Upper lobe of right lung (tissue), 1 donor: ENCODE data around the gene SCCPDH. TPM values are rescaled to one million over a fixed set of nuclear protein-coding genes. Genes with fewer than 3 reads are reported as not detected.

Source experiments
- ATAC-seq: fragments of 200-7000 bp; cut with Tn5 transposase; one replicate; pipeline ENCODE4 v1.9.1; 2020; ENCODE audit warnings: mild to moderate bottlenecking, moderate library complexity
- DNase-seq: peaks from one replicate; pipeline ENCODE4 v3.0.0-alpha.2; 2020
- H3K27ac ChIP-seq: fragments of 200-600 bp; one replicate; pipeline ENCODE4 v1.8.0; 2022
- H3K27me3 ChIP-seq: fragments of 200-600 bp; one replicate; pipeline ENCODE4 v1.8.0; 2022; ENCODE audit warnings: mild to moderate bottlenecking
- H3K36me3 ChIP-seq: fragments of 200-600 bp; one replicate; pipeline ENCODE4 v1.8.0; 2022
- H3K4me1 ChIP-seq: fragments of 200-600 bp; one replicate; pipeline ENCODE4 v1.8.0; 2022
- H3K4me3 ChIP-seq: fragments of 200-600 bp; one replicate; pipeline ENCODE4 v1.8.0; 2022; ENCODE audit warnings: mild to moderate bottlenecking
- H3K9me3 ChIP-seq: fragments of 200-600 bp; one replicate; pipeline ENCODE4 v1.8.0; 2022
- CTCF ChIP-seq: fragments of 200-600 bp; IDR thresholded peaks from one replicate; pipeline ENCODE4 v1.8.0; 2022; ENCODE audit warnings: antibody characterized with exemption
- intact Hi-C: fragments of 100-400 bp; cut with DNase I; formaldehyde crosslinking; loops from one replicate; pipeline ENCODE4 v1.11.0; 2022
- total RNA-seq: library from RNA; stranded (reverse); fragmentation: NEBNext Ultra II Directional; extraction: Animal tissue kit (Norgen Biotek cat#: 25700); gene quantifications from one replicate; pipeline ENCODE4 v1.2.1, GENCODE V29; 2021
- donor health status: DM: no; HTN: yes; CAD: no; lungs with severe emphysema.

The SCCPDH gene
- total RNA-seq, 1 donor from 2014 or later: 23.4 TPM

- H3K36me3 ChIP-seq: peaks cover 4% of the 10 kb centered on the region
- no peak overlapping the region for H3K27ac ChIP-seq
- peaks cover 12% of the 10 kb centered on the region for H3K27me3 ChIP-seq
- peak; percentile 24 for ATAC-seq
- no peak for DNase-seq
- no peak for TF ChIP-seq CTCF
- H3K4me1 ChIP-seq: no peaks in the 10 kb centered on the region
- intact Hi-C loops: no loop called here
- no peaks in the 10 kb centered on the region for H3K9me3 ChIP-seq
- H3K4me3 ChIP-seq: no peak overlapping the region
Measured at GRCh38 chr1:246784621-246785493, 60.6 kb downstream of the SCCPDH start.

- TF ChIP-seq CTCF: no peak
- Histone ChIP-seq H3K27me3 (peaks cover 16% of the 10 kb centered on the region), H3K4me3 (no peak overlapping the region), H3K9me3 (no peaks in the 10 kb centered on the region), H3K27ac (no peak overlapping the region), H3K4me1 (no peaks in the 10 kb centered on the region), H3K36me3 (peaks cover under 1% of the 10 kb centered on the region)
- no peak for DNase-seq
- ATAC-seq: no peak
- intact Hi-C loops: no loop called here
Measured at GRCh38 chr1:246785494-246786111, 61.4 kb downstream of the SCCPDH start.

GRCh38 chr1:246786606-246787238, 62.5 kb downstream of the SCCPDH start:
- ATAC-seq: no peak
- Histone ChIP-seq H3K27me3 (peaks cover 16% of the 10 kb centered on the region), H3K4me3 (no peak overlapping the region), H3K9me3 (no peaks in the 10 kb centered on the region), H3K27ac (no peak overlapping the region), H3K36me3 (no peaks in the 10 kb centered on the region), H3K4me1 (no peaks in the 10 kb centered on the region)
- no peak for TF ChIP-seq CTCF
- no peak for DNase-seq
- intact Hi-C loops: no loop called here

- intact Hi-C loops: no loop called here
- Histone ChIP-seq H3K4me1 (no peaks in the 10 kb centered on the region), H3K36me3 (no peaks in the 10 kb centered on the region), H3K4me3 (no peak overlapping the region), H3K27ac (no peak overlapping the region), H3K9me3 (no peaks in the 10 kb centered on the region), H3K27me3 (peaks cover 16% of the 10 kb centered on the region)
- no peak for TF ChIP-seq CTCF
- ATAC-seq: no peak
- DNase-seq: no peak
Measured at GRCh38 chr1:246787781-246788513, 63.7 kb downstream of the SCCPDH start.

- ATAC-seq: peak; percentile 9
- intact Hi-C loops: no loop called here
- Histone ChIP-seq H3K36me3 (no peaks in the 10 kb centered on the region), H3K27ac (no peak overlapping the region), H3K4me3 (peak overlapping the region; percentile 23), H3K9me3 (no peaks in the 10 kb centered on the region), H3K4me1 (no peaks in the 10 kb centered on the region), H3K27me3 (peaks cover 16% of the 10 kb centered on the region)
- no peak for DNase-seq
- no peak for TF ChIP-seq CTCF
Measured at GRCh38 chr1:246788895-246789338, 64.7 kb downstream of the SCCPDH start.
